ENCODE results near the gene RAPGEF1. TPM values are rescaled to one million over a fixed set of nuclear protein-coding genes. Genes with fewer than 3 reads are reported as not detected.

The RAPGEF1 gene
- total and polyA plus RNA-seq, 9 donors, result 17.0 to 64.4 (median 36.4) TPM

- Histone ChIP-seq H3K27me3 (no peaks in the 10 kb centered on the region), H3K36me3 (no peaks in the 10 kb centered on the region), H3K9me3 (no peaks in the 10 kb centered on the region), H3K27ac (no peak overlapping the region), H3K4me1 (ENCODE audit: insufficient read depth) (peaks cover 13% of the 10 kb centered on the region), H3K4me3 (no peak overlapping the region)
- intact Hi-C loops (cut with DNase I), result loop anchor here in 1 of 4 donors (10.0 kb wide), 1 partner anchor 197 kb away; the partner anchor contains the start of gene UCK1
- 89 to 93% (median 91%) methylated on average over 5 of the region's 5 CpGs for WGBS, 3 donors
- TF ChIP-seq POLR2A (IDR thresholded peaks at IDR 0.05) (no peak), CTCF (IDR thresholded peaks at IDR 0.05) (no peak), EP300 (IDR thresholded peaks at IDR 0.05) (no peak)
- no peak for DNase-seq
Measured at GRCh38 chr9:131731644-131732043, 8.2 kb downstream of the RAPGEF1 start.

- no peak overlapping the region for H3K27ac ChIP-seq
- WGBS, 3 donors, result 82 to 84% (median 82%) methylated on average over 7 of the region's 7 CpGs
- H3K27me3 ChIP-seq, result no peaks in the 10 kb centered on the region
- TF ChIP-seq CTCF (IDR thresholded peaks at IDR 0.05) (no peak), EP300 (IDR thresholded peaks at IDR 0.05) (no peak), POLR2A (IDR thresholded peaks at IDR 0.05) (no peak)
- H3K9me3 ChIP-seq, result no peaks in the 10 kb centered on the region
- H3K4me3 ChIP-seq, result no peak overlapping the region
- no peaks in the 10 kb centered on the region for H3K36me3 ChIP-seq
- DNase-seq, result no peak
- intact Hi-C loops (cut with DNase I), result loop anchor here in 1 of 4 donors (10.0 kb wide), 1 partner anchor 196 kb away; the partner anchor contains the start of gene UCK1
- H3K4me1 ChIP-seq (ENCODE audit: insufficient read depth), result peaks cover 13% of the 10 kb centered on the region
Measured at GRCh38 chr9:131731237-131731636, 8.6 kb downstream of the RAPGEF1 start.

GRCh38 chr9:131728961-131729360 is 10.9 kb downstream of the RAPGEF1 start:
- Histone ChIP-seq H3K27ac (no peak overlapping the region), H3K4me1 (ENCODE audit: insufficient read depth) (peaks cover 14% of the 10 kb centered on the region), H3K36me3 (no peaks in the 10 kb centered on the region), H3K27me3 (no peaks in the 10 kb centered on the region), H3K9me3 (no peaks in the 10 kb centered on the region), H3K4me3 (no peak overlapping the region)
- intact Hi-C loops (cut with DNase I), result no loop called here
- DNase-seq, result no peak
- TF ChIP-seq POLR2A (IDR thresholded peaks at IDR 0.05) (no peak), EP300 (IDR thresholded peaks at IDR 0.05) (no peak), CTCF (IDR thresholded peaks at IDR 0.05) (no peak)
- WGBS, 3 donors, result 50 to 90% (median 73%) methylated on average over 3 of the region's 3 CpGs

GRCh38 chr9:131728546-131728910 is 11.3 kb downstream of the RAPGEF1 start:
- no peaks in the 10 kb centered on the region for H3K9me3 ChIP-seq
- intact Hi-C loops (cut with DNase I), result no loop called here
- 74 to 80% (median 77%) methylated on average over 4 of the region's 4 CpGs for WGBS, 3 donors
- H3K36me3 ChIP-seq, result no peaks in the 10 kb centered on the region
- TF ChIP-seq CTCF (IDR thresholded peaks at IDR 0.05) (no peak), POLR2A (IDR thresholded peaks at IDR 0.05) (no peak), EP300 (IDR thresholded peaks at IDR 0.05) (no peak)
- no peak overlapping the region for H3K27ac ChIP-seq
- no peaks in the 10 kb centered on the region for H3K27me3 ChIP-seq
- H3K4me1 ChIP-seq (ENCODE audit: insufficient read depth), result peaks cover 11% of the 10 kb centered on the region
- DNase-seq, result no peak
- no peak overlapping the region for H3K4me3 ChIP-seq

Measured in ovary (tissue), 9 donors.